ENCODE measurements around the gene OR6A2. TPM values are rescaled to one million over a fixed set of nuclear protein-coding genes. Genes with fewer than 3 reads are reported as not detected.

Gene OR6A2
- total and polyA plus RNA-seq, 2 donors (not counting 3 experiments of a cell fraction or from before 2014, with no cell fraction given), result 0.06 to 0.27 TPM

- no peaks in the 10 kb centered on the region for H3K9me3 ChIP-seq (replicated peaks; ENCODE audit: control insufficient read depth, insufficient read depth, low read length)
- POLR2A ChIA-PET, result no interaction called here
- CTCF ChIA-PET, result interaction anchor here (1.3 to 3.8 kb wide), 2 partner anchors 8 to 13 kb away, joined by 3 to 27 read pairs; no protein-coding TSS in a partner anchor
- H3K27ac ChIP-seq (ENCODE audit: insufficient read depth, low read depth, low read length), result no peak overlapping the region
- no peak overlapping the region for H3K9ac ChIP-seq (replicated peaks; ENCODE audit: extremely low read depth, insufficient read depth, low read length)
- no peaks in the 10 kb centered on the region for H3K9me1 ChIP-seq (replicated peaks; ENCODE audit: control insufficient read depth, extremely low read depth, insufficient read depth, low read length)
- no TSS peak for BruUV-seq (replicated peaks)
- no peak for FAIRE-seq
- TF ChIP-seq JUN (IDR thresholded peaks at IDR 0.05; ENCODE audit: borderline replicate concordance, insufficient read depth, insufficient read length, low read depth), result no peak
- no peak for TF ChIP-seq GATA2 (IDR thresholded peaks at IDR 0.05; ENCODE audit: insufficient read depth, insufficient read length, low read depth, low read length)
- TF ChIP-seq CTCF (IDR thresholded peaks at IDR 0.05; ENCODE audit: extremely low read depth in 1 of 2, insufficient read depth in 1 of 2, low read depth in 1 of 2, low read length in 2 of 2), result no peak
- TF ChIP-seq EZH2 (IDR thresholded peaks at IDR 0.05; ENCODE audit: borderline replicate concordance, low read depth, low read length, severe bottlenecking), result no peak
- H2AFZ ChIP-seq (ENCODE audit: low read depth, low read length), result no peak overlapping the region
- no peaks in the 10 kb centered on the region for H3K27me3 ChIP-seq (ENCODE audit: control insufficient read depth in 2 of 2, insufficient read depth in 2 of 2, low read length in 2 of 2)
- dilution Hi-C loops (cut with MboI; ENCODE audit: extremely low pct_ligation_motif_present, low sequenced_read_pairs), result no loop called here
- DNase-seq (ENCODE audit: low read depth, low spot score), result no peak
- intact Hi-C loops (cut with micrococcal nuclease), result no loop called here
- H4K20me1 ChIP-seq (replicated peaks; ENCODE audit: control insufficient read depth, extremely low read depth, insufficient read depth, low read length), result no peaks in the 10 kb centered on the region
- no peaks in the 10 kb centered on the region for H3K4me1 ChIP-seq (ENCODE audit: control insufficient read depth, extremely low read depth, insufficient read depth, low read length)
- no peaks in the 10 kb centered on the region for H3K79me2 ChIP-seq (ENCODE audit: control insufficient read depth, insufficient read depth, low read length)
- H3K4me2 ChIP-seq (ENCODE audit: insufficient read depth, low read length), result no peak overlapping the region
- H3K4me3 ChIP-seq (replicated peaks in 1 of 3; ENCODE audit: insufficient read depth in 1 of 3, low read depth in 1 of 3, low read length in 3 of 3), result no peak overlapping the region
- H3K36me3 ChIP-seq (ENCODE audit: control insufficient read depth in 2 of 2, extremely low read depth in 1 of 2, insufficient read depth in 2 of 2, low read length in 2 of 2), result no peaks in the 10 kb centered on the region
These were observed 25.8 kb upstream of the OR6A2 start for GRCh38 chr11:6825231-6825744.
